Hepatocyte (in vitro differentiated cells): ENCODE results near the gene MFAP3L.

Experiments
- EZH2 ChIP-seq: fragments of 200-600 bp; sonication (generic); IDR thresholded peaks from 2 replicates; pipeline ENCODE4 v1.6.1; 2016; ENCODE audit warnings: antibody characterized with exemption, mild to moderate bottlenecking, borderline replicate concordance
- EZH2phosphoT487 ChIP-seq: fragments of 200-600 bp; sonication (generic); IDR thresholded peaks from one replicate; pipeline ENCODE4 v1.6.1; 2018; ENCODE audit warnings: antibody characterized with exemption, mild to moderate bottlenecking, low read depth, moderate library complexity; ENCODE audit not compliant: unreplicated experiment, severe bottlenecking
- TF ChIP-seq, protein P1 (sequence below): fragments of 200-600 bp; sonication (generic); IDR thresholded peaks from 2 replicates; pipeline ENCODE4 v1.5.1; 2016; ENCODE audit warnings: antibody characterized with exemption, mild to moderate bottlenecking; ENCODE audit not compliant: poor library complexity

DNA sequence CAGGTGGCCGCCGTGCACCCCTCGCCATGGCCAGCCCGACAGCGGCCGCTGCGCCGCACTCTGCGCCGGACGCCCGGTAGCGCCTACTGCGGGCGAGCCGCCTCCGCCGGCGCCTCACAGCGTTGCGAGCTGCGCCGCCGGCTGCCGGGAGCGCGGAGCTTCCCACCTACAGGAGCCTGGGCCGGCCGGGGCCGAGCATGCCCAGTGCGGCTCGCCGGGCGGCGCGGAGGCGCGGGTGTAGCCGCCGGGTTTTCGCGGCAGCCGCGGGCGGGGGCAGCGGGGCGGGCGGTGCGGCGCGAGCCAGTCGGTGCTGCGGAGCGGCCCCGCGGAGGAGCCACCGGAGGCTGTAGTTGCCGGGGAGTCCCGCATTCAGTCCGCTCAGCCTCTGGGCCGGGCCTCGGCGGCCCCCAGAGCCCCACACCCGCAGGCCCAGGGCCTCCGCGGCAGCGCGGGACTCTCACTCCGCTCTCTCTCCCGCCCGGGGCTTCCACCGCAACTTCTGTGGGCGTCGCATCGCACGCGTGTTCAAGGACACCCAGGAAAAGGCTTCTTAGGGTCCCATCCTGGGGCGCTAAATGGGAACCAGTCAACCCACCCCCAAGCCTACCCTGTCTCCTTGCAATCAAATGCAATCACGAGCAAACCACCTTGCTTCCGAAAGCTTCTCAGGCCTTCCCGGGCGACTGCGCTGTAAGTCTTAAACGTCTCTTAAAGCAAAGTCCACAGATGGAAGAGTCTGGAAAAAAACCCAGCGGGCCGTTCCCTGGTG is at the start of gene MFAP3L:
- TF ChIP-seq, protein P1, sequence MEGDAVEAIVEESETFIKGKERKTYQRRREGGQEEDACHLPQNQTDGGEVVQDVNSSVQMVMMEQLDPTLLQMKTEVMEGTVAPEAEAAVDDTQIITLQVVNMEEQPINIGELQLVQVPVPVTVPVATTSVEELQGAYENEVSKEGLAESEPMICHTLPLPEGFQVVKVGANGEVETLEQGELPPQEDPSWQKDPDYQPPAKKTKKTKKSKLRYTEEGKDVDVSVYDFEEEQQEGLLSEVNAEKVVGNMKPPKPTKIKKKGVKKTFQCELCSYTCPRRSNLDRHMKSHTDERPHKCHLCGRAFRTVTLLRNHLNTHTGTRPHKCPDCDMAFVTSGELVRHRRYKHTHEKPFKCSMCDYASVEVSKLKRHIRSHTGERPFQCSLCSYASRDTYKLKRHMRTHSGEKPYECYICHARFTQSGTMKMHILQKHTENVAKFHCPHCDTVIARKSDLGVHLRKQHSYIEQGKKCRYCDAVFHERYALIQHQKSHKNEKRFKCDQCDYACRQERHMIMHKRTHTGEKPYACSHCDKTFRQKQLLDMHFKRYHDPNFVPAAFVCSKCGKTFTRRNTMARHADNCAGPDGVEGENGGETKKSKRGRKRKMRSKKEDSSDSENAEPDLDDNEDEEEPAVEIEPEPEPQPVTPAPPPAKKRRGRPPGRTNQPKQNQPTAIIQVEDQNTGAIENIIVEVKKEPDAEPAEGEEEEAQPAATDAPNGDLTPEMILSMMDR, result no peak
- TF ChIP-seq EZH2phosphoT487 (no peak), EZH2 (no peak)
